GM18498 (cell line): ENCODE measurements around the gene TFPT.
A peak's percentile ranks its signal among the peaks of the same experiment; 100 is the strongest.
"Not testable (repeated sequence)": the region's sequence is repeated elsewhere in the genome, so short reads cannot be mapped to it uniquely, and the experiment has no call there.

Source experiments
- ATAC-seq: cut with Tn5 transposase; IDR thresholded peaks from one replicate; pipeline ENCODE4 v1.9.1; 2021; ENCODE audit warnings: mild to moderate bottlenecking, moderate library complexity; ENCODE audit not compliant: unreplicated experiment

TFPT gene

GRCh38 chr19:54124393-54124792 is 8.9 kb upstream of the TFPT start:
- ATAC-seq, result no peak

GRCh38 chr19:54123682-54124081 is 8.2 kb upstream of the TFPT start:
- no peak for ATAC-seq

- ATAC-seq, result no peak
Observed at GRCh38 chr19:54121259-54121658, 5.8 kb upstream of the TFPT start.

- ATAC-seq, result no peak
Observed at GRCh38 chr19:54114340-54115108, 933 bp downstream of the TFPT start.

- ATAC-seq, result no peak
Observed at GRCh38 chr19:54109651-54110050, 5.8 kb downstream of the TFPT start.

- no peak for ATAC-seq
Observed at GRCh38 chr19:54108496-54108895, 7.0 kb downstream of the TFPT start.

GRCh38 chr19:54107876-54108490 is 7.5 kb downstream of the TFPT start:
- ATAC-seq, result no peak

GRCh38 chr19:54106716-54107115 is 8.7 kb downstream of the TFPT start:
- no peak for ATAC-seq

- ATAC-seq, result no peak
Observed at GRCh38 chr19:54105796-54106195, 9.7 kb downstream of the TFPT start.

- ATAC-seq, result no peak
Observed at GRCh38 chr19:54104998-54105715, 10.3 kb downstream of the TFPT start.

- ATAC-seq, result peak; percentile 93
Observed at GRCh38 chr19:54102421-54103169, 12.9 kb downstream of the TFPT start, which contains the start of gene NDUFA3. Gene NDUFA3 (plus strand): TSS chr19:54102855. CDS start chr19:54102879, 24 bp downstream.

GRCh38 chr19:54100561-54100960 is 14.9 kb downstream of the TFPT start, which contains the start of gene OSCAR:
Gene OSCAR (minus strand): TSS chr19:54100803. CDS start chr19:54100792, 11 bp downstream.
- no peak for ATAC-seq

- ATAC-seq, result not testable (repeated sequence)
Observed at GRCh38 chr19:54099903-54100255, 15.6 kb downstream of the TFPT start.

GRCh38 chr19:54099190-54099902 is 16.1 kb downstream of the TFPT start:
- no peak for ATAC-seq

- no peak for ATAC-seq
Observed at GRCh38 chr19:54096617-54097106, 18.8 kb downstream of the TFPT start.

- ATAC-seq, result not testable (repeated sequence)
Observed at GRCh38 chr19:54095859-54096616, 19.4 kb downstream of the TFPT start.

GRCh38 chr19:54095136-54095858 is 20.2 kb downstream of the TFPT start:
- ATAC-seq, result no peak

GRCh38 chr19:54094426-54095000 is 20.9 kb downstream of the TFPT start:
- no peak for ATAC-seq
